ENCODE measurements around the gene CPVL. TPM values are rescaled to one million over a fixed set of nuclear protein-coding genes. Genes with fewer than 3 reads are reported as not detected.

CPVL gene
- total RNA-seq, 3 donors from 2014 or later (not counting 1 experiment from before 2014, with no cell fraction given): 4.9 to 11.6 (median 9.8) TPM

DNA sequence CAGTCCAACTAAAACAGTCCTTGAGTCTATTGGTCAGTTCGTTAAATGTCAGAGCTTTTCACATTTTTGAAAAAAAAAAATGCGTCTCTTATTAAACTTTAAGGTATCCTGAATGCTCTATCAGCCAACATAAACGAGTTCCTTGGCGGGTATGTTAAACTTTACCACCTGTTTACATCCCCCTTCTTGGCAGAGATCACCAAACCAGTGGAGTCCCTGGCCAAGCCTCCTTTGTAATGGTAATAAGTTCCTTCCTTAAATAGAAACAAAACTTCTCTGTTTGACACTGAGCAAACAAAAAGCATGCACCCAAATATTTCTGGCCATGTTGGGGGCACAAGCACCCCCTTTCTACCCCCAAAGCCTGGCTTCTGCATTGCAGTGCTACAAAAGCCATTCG, 191.4 kb downstream of the CPVL start:
- intact Hi-C loops (cut with micrococcal nuclease): no loop called here
- Histone ChIP-seq H3K4me1 (ENCODE audit: control insufficient read depth, insufficient read depth, low read length) (peaks cover 34% of the 10 kb centered on the region), H3K36me3 (ENCODE audit: control insufficient read depth, insufficient read depth, low read length) (no peaks in the 10 kb centered on the region), H3K9me3 (ENCODE audit: control insufficient read depth, insufficient read depth, low read length) (no peaks in the 10 kb centered on the region), H3K27me3 (ENCODE audit: control insufficient read depth, insufficient read depth, low read length) (peaks cover 42% of the 10 kb centered on the region), H3K4me3 (ENCODE audit: low read length) (no peak overlapping the region), H3K27ac (ENCODE audit: low read length) (no peak overlapping the region)
- H3K4me3 Mint-ChIP-seq: peak overlapping the region; percentile 78
- H3K27ac Mint-ChIP-seq: no peak overlapping the region
- peaks cover 14 to 17% of the 10 kb centered on the region in 2 donors for H3K4me1 Mint-ChIP-seq
- no peaks in the 10 kb centered on the region for H3K36me3 Mint-ChIP-seq
- 74% methylated on average over 5 of the region's 5 CpGs for WGBS (ENCODE audit: insufficient coverage)
- no peak for DNase-seq
- no peak for TF ChIP-seq CTCF (IDR thresholded peaks at IDR 0.05)
- H3K9me3 Mint-ChIP-seq: no peaks in the 10 kb centered on the region
- no peak for ATAC-seq
- peaks cover 40 to 51% of the 10 kb centered on the region in 2 donors for H3K27me3 Mint-ChIP-seq (ENCODE audit: low read depth in 2 of 2)

GRCh38 chr7:28954471-28954870, 191.9 kb downstream of the CPVL start:
- H3K36me3 Mint-ChIP-seq: no peaks in the 10 kb centered on the region
- H3K36me3 ChIP-seq (ENCODE audit: control insufficient read depth, insufficient read depth, low read length): no peaks in the 10 kb centered on the region
- peaks cover 14 to 17% of the 10 kb centered on the region in 2 donors for H3K4me1 Mint-ChIP-seq
- intact Hi-C loops (cut with micrococcal nuclease): no loop called here
- H3K27me3 ChIP-seq (ENCODE audit: control insufficient read depth, insufficient read depth, low read length): peaks cover 42% of the 10 kb centered on the region
- peaks cover 35 to 52% of the 10 kb centered on the region in 2 donors for H3K27me3 Mint-ChIP-seq (ENCODE audit: low read depth in 2 of 2)
- TF ChIP-seq CTCF (IDR thresholded peaks at IDR 0.05): no peak
- H3K9me3 ChIP-seq (ENCODE audit: control insufficient read depth, insufficient read depth, low read length): no peaks in the 10 kb centered on the region
- no peak overlapping the region for H3K4me3 Mint-ChIP-seq
- no peak overlapping the region for H3K27ac Mint-ChIP-seq
- ATAC-seq: no peak
- no peak for DNase-seq
- no peak overlapping the region for H3K4me3 ChIP-seq (ENCODE audit: low read length)
- no peaks in the 10 kb centered on the region for H3K9me3 Mint-ChIP-seq
- H3K27ac ChIP-seq (ENCODE audit: low read length): no peak overlapping the region
- peaks cover 34% of the 10 kb centered on the region for H3K4me1 ChIP-seq (ENCODE audit: control insufficient read depth, insufficient read depth, low read length)

DNA sequence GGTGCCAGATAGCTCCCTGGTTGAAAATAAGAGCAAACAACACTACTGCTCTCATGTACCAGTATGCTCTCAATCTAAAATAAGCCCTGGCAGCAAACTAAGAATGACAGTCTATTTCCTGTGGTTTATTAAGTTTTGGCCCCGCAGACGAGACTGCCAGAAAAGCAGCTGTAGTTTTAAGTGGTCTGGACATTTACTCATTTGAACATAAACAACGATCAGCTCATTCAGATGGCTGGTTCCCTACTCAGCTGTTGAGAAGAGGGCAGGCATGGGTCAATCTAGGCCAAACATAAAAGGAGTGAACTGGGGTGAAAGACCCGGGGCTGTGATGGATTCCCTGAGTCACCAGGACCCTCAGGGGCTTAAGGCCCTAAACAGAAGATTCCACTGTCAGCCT, 192.7 kb downstream of the CPVL start:
- no peaks in the 10 kb centered on the region for H3K36me3 Mint-ChIP-seq
- Histone ChIP-seq H3K9me3 (ENCODE audit: control insufficient read depth, insufficient read depth, low read length) (no peaks in the 10 kb centered on the region), H3K4me1 (ENCODE audit: control insufficient read depth, insufficient read depth, low read length) (peaks cover 34% of the 10 kb centered on the region), H3K4me3 (ENCODE audit: low read length) (no peak overlapping the region), H3K27ac (ENCODE audit: low read length) (no peak overlapping the region), H3K36me3 (ENCODE audit: control insufficient read depth, insufficient read depth, low read length) (no peaks in the 10 kb centered on the region), H3K27me3 (ENCODE audit: control insufficient read depth, insufficient read depth, low read length) (peaks cover 38% of the 10 kb centered on the region)
- H3K27ac Mint-ChIP-seq: no peak overlapping the region
- H3K9me3 Mint-ChIP-seq: no peaks in the 10 kb centered on the region
- DNase-seq (no peak), ATAC-seq (no peak)
- WGBS (ENCODE audit: insufficient coverage): 17% methylated on average over 4 of the region's 4 CpGs
- intact Hi-C loops (cut with micrococcal nuclease): no loop called here
- peaks cover 27 to 46% of the 10 kb centered on the region in 2 donors for H3K27me3 Mint-ChIP-seq (ENCODE audit: low read depth in 2 of 2)
- no peak overlapping the region for H3K4me3 Mint-ChIP-seq
- H3K4me1 Mint-ChIP-seq: peaks cover 14 to 16% of the 10 kb centered on the region in 2 donors
- no peak for TF ChIP-seq CTCF (IDR thresholded peaks at IDR 0.05)

Other genes with a start within 250 kb of the CPVL start
- under 1 TPM in 1 of 3 donors, not detected in 2; 0.07 TPM for gene TRIL, start 188.2 kb downstream of the CPVL start, total RNA-seq
- 10 to 100 TPM; 23.2 to 40.6 (median 30.2) TPM for gene CHN2, start 48.2 kb upstream of the CPVL start, total RNA-seq

Data from natural killer cell (primary cell).